HepG2 (cell line): ENCODE measurements around the gene MTOR. TPM values are rescaled to one million over a fixed set of nuclear protein-coding genes. Genes with fewer than 3 reads are reported as not detected.
A peak's percentile ranks its signal among the peaks of the same experiment; 100 is the strongest.

Source experiments
- BCL6 ChIP-seq: IDR thresholded peaks from 2 replicates; pipeline ENCODE4 v1.6.1; 2016; ENCODE audit warnings: missing genetic modification reagents, missing compliant biosample characterization
- EP300 ChIP-seq, 3 experiments: sonication (generic) in 1 of 3; formaldehyde crosslinking in 1 of 3; IDR thresholded peaks; 2 replicates each; pipeline versions ENCODE4 v1.5.1 to v1.6.1; 2011 to 2020; ENCODE audit warnings: low read depth in 2 of 3, low read length in 2 of 3, borderline replicate concordance in 1 of 3, improper control_type of control experiment in 1 of 3, mild to moderate bottlenecking in 1 of 3, missing genetic modification reagents in 1 of 3, moderate library complexity in 1 of 3
- JDP2 ChIP-seq: sonication (generic); formaldehyde crosslinking; IDR thresholded peaks from 2 replicates; pipeline ENCODE4 v1.8.1; 2022; ENCODE audit warnings: missing genetic modification reagents, borderline replicate concordance
- KLF11 ChIP-seq: IDR thresholded peaks from 2 replicates; pipeline ENCODE4 v1.6.1; 2016; ENCODE audit warnings: missing compliant biosample characterization
- KLF15 ChIP-seq: sonication (generic); formaldehyde crosslinking; IDR thresholded peaks from 2 replicates; pipeline ENCODE4 v1.8.1; 2023; ENCODE audit warnings: borderline replicate concordance, mild to moderate bottlenecking, inconsistent platforms, missing genetic modification reagents, mixed read lengths
- KMT2B ChIP-seq: IDR thresholded peaks from 2 replicates; pipeline ENCODE4 v1.6.1; 2016; ENCODE audit warnings: missing genetic modification reagents, missing compliant biosample characterization
- MAZ ChIP-seq, 2 experiments: sonication (generic) in 1 of 2; formaldehyde crosslinking in 1 of 2; IDR thresholded peaks; 2 replicates each; pipeline versions ENCODE4 v1.5.0 to v1.6.1; 2012 to 2020; ENCODE audit warnings: low read depth in 2 of 2, mild to moderate bottlenecking in 2 of 2, borderline replicate concordance in 1 of 2, improper control_type of control experiment in 1 of 2, low read length in 1 of 2, missing genetic modification reagents in 1 of 2, moderate library complexity in 1 of 2
- MXD4 ChIP-seq: IDR thresholded peaks from 2 replicates; pipeline ENCODE4 v1.6.1; 2016; ENCODE audit warnings: mild to moderate bottlenecking, missing biosample characterization, missing genetic modification reagents
- NBN ChIP-seq: fragments of 450-650 bp; conservative IDR thresholded peaks from 2 replicates; pipeline ENCODE4 v1.6.1; 2017
- POLR2A ChIP-seq, 2 experiments: IDR thresholded peaks; 2 replicates each; pipeline ENCODE4 v1.6.1; 2011; ENCODE audit warnings: low read depth in 2 of 2, low read length in 2 of 2, mild to moderate bottlenecking in 1 of 2, moderate library complexity in 1 of 2; ENCODE audit not compliant: insufficient read depth in 1 of 2
- RARA ChIP-seq: IDR thresholded peaks from 2 replicates; pipeline ENCODE4 v1.6.1; 2016; ENCODE audit warnings: missing genetic modification reagents, missing compliant biosample characterization
- TGIF2 ChIP-seq: IDR thresholded peaks from 2 replicates; pipeline ENCODE4 v1.6.1; 2016; ENCODE audit warnings: control low read depth, missing compliant biosample characterization
- ZBTB38 ChIP-seq: sonication (generic); formaldehyde crosslinking; IDR thresholded peaks from 2 replicates; pipeline ENCODE4 v1.5.1; 2020; ENCODE audit warnings: mild to moderate bottlenecking, missing genetic modification reagents
- ZNF225 ChIP-seq: sonication (generic); formaldehyde crosslinking; IDR thresholded peaks from 2 replicates; pipeline ENCODE4 v1.4.0; 2020; ENCODE audit warnings: mild to moderate bottlenecking, missing genetic modification reagents
- ZNF672 ChIP-seq: sonication (generic); formaldehyde crosslinking; IDR thresholded peaks from 2 replicates; pipeline ENCODE4 v1.8.1; 2022; ENCODE audit warnings: missing genetic modification reagents
- ZNF709 ChIP-seq: sonication (generic); formaldehyde crosslinking; IDR thresholded peaks from 2 replicates; pipeline ENCODE4 v1.5.0; 2020; ENCODE audit warnings: mild to moderate bottlenecking, missing genetic modification reagents
- polyA plus RNA-seq, 8 experiments: library from polyadenylated mRNA; depleted of rRNA in 3 of 8; stranded (reverse) in 7 of 8; unstranded in 1 of 8; fragments of >200 nt; fragmentation: Illumina TruSeq in 4 of 8; extraction: Trizol in 4 of 8; gene quantifications; 2 replicates each; pipeline versions ENCODE4 v1.2.1 to v1.2.3, GENCODE V29; 2011 to 2016; ENCODE audit warnings: low read depth in 4 of 8, missing spikeins in 1 of 8, mixed read lengths in 1 of 8; ENCODE audit not compliant: insufficient read depth in 1 of 8
- total RNA-seq, 5 experiments: library from RNA; depleted of rRNA; stranded (reverse); fragments of >200 nt; fragmentation: Illumina TruSeq; extraction: Trizol; gene quantifications; 2 replicates each; pipeline ENCODE4 v1.2.3, GENCODE V29; 2016; ENCODE audit warnings: low read depth in 1 of 5
- TF ChIP-seq, protein P1 (sequence below), 2 experiments: sonication (generic) in 1 of 2; formaldehyde crosslinking in 1 of 2; IDR thresholded peaks; 2 replicates each; pipeline versions ENCODE4 v1.6.1 to v1.9.0; 2014 to 2022; ENCODE audit warnings: antibody characterized with exemption in 1 of 2, borderline replicate concordance in 1 of 2, inconsistent platforms in 1 of 2, low read depth in 1 of 2, missing genetic modification reagents in 1 of 2
- TF ChIP-seq, protein P2 (sequence below), 2 experiments: sonication (generic) in 1 of 2; formaldehyde crosslinking in 1 of 2; IDR thresholded peaks; 2 replicates each; pipeline versions ENCODE4 v1.4.0 to v1.6.1; 2016 to 2020; ENCODE audit warnings: borderline replicate concordance in 1 of 2, low read depth in 1 of 2, mild to moderate bottlenecking in 1 of 2, missing genetic modification reagents in 1 of 2
- TF ChIP-seq, protein P3 (sequence below): sonication (generic); formaldehyde crosslinking; IDR thresholded peaks from 2 replicates; pipeline ENCODE4 v1.8.0; 2022; ENCODE audit warnings: missing genetic modification reagents, mild to moderate bottlenecking, inconsistent platforms, borderline replicate concordance

MTOR gene
- total and polyA plus RNA-seq, 2 of the 13 experiments (the other 11 are each of a cell fraction or from before 2014, with no cell fraction given): 24.6 to 34.6 TPM

DNA sequence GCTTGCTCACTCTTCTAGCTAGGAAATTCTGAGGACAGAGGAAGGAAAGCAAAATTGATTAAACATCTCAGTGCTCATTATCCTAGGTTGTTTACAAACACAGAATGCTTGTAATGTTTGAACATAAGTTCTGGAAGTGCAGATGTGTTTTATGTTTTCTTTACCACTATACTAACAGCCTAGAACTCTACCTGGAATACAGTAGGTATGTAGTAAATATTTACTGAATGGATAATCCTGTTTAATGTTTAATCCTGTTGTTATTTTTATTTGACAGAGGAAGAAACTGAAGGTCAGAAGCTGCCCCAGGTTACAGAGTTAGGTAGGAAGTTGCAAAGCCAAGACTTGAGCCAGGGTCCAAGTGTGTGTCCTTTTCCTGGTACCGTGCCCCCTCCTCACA is 6.1 kb downstream of the MTOR start (continued):
- TF ChIP-seq ZBTB38 (no peak), KMT2B (no peak), EP300 (IDR thresholded peaks at IDR 0.05; ENCODE audit: low read depth in 2 of 2, low read length in 2 of 2) (peak in 1 of 2 experiments; percentile 23; a peak in 1 of 4 replicates), EP300 (CRISPR knock-in tag; IDR thresholded peaks at IDR 0.05; ENCODE audit: borderline replicate concordance) (no peak), TGIF2 (CRISPR knock-in tag) (no peak), POLR2A (IDR thresholded peaks at IDR 0.05; ENCODE audit: insufficient read depth in 1 of 2, low read depth in 2 of 2, low read length in 2 of 2) (no peak), ZNF225 (CRISPR knock-in tag) (no peak), KLF11 (no peak), BCL6 (CRISPR knock-in tag) (0 out of 2 replicates have a peak, but pooled peaks have one; percentile 19), NBN (no peak), MXD4 (no peak), KLF15 (no peak), ZNF672 (no peak), JDP2 (CRISPR knock-in tag) (no peak), ZNF709 (no peak), MAZ (IDR thresholded peaks at IDR 0.05; ENCODE audit: borderline replicate concordance, low read depth, low read length) (no peak), MAZ (CRISPR knock-in tag; IDR thresholded peaks at IDR 0.05; ENCODE audit: low read depth) (no peak), RARA (CRISPR knock-in tag) (peak; percentile 36; the same call in 1 of the 2 replicates)
- TF ChIP-seq, protein P1, sequence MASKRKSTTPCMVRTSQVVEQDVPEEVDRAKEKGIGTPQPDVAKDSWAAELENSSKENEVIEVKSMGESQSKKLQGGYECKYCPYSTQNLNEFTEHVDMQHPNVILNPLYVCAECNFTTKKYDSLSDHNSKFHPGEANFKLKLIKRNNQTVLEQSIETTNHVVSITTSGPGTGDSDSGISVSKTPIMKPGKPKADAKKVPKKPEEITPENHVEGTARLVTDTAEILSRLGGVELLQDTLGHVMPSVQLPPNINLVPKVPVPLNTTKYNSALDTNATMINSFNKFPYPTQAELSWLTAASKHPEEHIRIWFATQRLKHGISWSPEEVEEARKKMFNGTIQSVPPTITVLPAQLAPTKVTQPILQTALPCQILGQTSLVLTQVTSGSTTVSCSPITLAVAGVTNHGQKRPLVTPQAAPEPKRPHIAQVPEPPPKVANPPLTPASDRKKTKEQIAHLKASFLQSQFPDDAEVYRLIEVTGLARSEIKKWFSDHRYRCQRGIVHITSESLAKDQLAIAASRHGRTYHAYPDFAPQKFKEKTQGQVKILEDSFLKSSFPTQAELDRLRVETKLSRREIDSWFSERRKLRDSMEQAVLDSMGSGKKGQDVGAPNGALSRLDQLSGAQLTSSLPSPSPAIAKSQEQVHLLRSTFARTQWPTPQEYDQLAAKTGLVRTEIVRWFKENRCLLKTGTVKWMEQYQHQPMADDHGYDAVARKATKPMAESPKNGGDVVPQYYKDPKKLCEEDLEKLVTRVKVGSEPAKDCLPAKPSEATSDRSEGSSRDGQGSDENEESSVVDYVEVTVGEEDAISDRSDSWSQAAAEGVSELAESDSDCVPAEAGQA (IDR thresholded peaks at IDR 0.05; ENCODE audit: low read depth): no peak
- TF ChIP-seq, protein P1 (CRISPR knock-in tag; IDR thresholded peaks at IDR 0.05; ENCODE audit: borderline replicate concordance): no peak
- TF ChIP-seq, protein P2, sequence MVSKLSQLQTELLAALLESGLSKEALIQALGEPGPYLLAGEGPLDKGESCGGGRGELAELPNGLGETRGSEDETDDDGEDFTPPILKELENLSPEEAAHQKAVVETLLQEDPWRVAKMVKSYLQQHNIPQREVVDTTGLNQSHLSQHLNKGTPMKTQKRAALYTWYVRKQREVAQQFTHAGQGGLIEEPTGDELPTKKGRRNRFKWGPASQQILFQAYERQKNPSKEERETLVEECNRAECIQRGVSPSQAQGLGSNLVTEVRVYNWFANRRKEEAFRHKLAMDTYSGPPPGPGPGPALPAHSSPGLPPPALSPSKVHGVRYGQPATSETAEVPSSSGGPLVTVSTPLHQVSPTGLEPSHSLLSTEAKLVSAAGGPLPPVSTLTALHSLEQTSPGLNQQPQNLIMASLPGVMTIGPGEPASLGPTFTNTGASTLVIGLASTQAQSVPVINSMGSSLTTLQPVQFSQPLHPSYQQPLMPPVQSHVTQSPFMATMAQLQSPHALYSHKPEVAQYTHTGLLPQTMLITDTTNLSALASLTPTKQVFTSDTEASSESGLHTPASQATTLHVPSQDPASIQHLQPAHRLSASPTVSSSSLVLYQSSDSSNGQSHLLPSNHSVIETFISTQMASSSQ (IDR thresholded peaks at IDR 0.05; ENCODE audit: low read depth): peak; percentile 60
- TF ChIP-seq, protein P2 (CRISPR knock-in tag; IDR thresholded peaks at IDR 0.05; ENCODE audit: borderline replicate concordance): no peak
- TF ChIP-seq, protein P3, sequence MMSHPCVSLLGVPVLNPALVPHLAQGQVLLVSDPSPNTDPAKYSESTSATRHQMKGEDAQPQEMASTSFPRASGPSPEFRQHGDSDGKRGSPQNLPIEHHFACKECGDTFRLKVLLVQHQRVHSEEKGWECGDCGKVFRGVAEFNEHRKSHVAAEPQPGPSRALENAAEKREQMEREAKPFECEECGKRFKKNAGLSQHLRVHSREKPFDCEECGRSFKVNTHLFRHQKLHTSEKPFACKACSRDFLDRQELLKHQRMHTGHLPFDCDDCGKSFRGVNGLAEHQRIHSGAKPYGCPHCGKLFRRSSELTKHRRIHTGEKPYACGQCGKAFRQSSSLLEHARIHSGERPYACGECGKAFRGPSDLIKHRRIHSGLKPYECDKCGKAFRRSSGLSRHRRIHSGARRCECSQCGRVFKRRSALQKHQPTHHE (CRISPR knock-in tag): no peak
